NCI-H146 treated with DMSO at 0.1 percent for 48 hours (cell line): ENCODE results near the gene DENND1A.

Experiments
- DNase-seq: peaks from one replicate; lab custom pipeline; 2025; ENCODE audit not compliant: unreplicated experiment; lab: John Stamatoyannopoulos, UW

Gene DENND1A

DNA sequence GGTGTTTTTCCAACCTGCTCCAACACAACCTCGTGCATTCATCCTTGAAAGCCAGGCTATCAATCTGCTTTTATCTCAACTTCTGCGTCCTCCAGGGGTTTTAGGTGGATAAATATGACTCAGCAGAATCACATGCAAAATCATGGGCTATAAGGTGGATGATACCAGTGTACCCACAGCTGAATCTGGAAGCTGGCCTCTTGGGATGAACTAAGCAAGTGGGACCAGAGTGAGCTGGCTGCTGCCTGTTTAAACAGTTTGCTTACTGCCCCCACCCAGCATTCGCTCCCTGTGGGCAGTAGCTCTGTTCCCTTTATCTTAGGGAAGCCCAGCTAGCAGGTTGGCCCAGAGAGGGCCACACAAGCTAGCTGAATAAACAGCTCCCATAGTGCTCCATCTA lies 379.9 kb downstream of the DENND1A start:
- no peak for DNase-seq

- no peak for DNase-seq
Observed at GRCh38 chr9:123548741-123549545, 381.0 kb downstream of the DENND1A start.

DNA sequence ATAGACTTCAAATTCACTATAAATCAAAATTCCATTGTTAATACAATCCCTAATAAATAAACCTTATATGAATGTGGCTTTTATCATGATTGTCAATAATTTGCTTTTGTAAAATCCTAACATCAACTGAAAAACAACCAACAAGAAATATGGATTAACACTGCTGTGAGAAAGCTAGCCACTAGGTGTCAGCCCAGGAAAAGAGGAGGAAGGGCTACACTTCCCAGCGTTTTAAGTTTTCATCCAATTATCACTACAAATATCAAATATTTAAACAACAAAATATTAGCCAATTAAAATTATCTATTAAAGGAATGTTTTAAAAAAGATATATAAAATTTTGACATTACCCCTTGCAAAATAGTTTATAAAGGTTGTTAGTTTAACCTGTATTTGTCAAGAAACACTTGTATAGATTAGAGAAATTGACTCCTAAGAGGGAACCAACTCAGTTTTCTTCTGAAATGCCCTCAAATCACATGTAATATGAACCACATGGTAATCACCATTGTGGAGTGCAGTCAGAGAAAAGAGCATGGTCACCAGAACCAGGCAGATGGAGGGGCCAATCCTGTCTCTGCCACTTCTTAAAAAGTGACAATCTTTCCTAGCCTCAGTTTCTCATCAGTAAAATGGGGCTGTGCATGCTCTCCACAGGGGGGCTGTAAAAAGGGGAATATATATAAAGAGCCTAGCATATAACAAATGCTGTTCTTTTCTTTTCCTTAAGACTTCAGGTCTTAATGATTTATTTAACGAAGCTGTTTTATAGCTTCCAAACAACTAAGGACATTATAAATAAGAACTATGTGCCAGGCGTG lies 385.7 kb downstream of the DENND1A start:
- peak; percentile 21 for DNase-seq

DNA sequence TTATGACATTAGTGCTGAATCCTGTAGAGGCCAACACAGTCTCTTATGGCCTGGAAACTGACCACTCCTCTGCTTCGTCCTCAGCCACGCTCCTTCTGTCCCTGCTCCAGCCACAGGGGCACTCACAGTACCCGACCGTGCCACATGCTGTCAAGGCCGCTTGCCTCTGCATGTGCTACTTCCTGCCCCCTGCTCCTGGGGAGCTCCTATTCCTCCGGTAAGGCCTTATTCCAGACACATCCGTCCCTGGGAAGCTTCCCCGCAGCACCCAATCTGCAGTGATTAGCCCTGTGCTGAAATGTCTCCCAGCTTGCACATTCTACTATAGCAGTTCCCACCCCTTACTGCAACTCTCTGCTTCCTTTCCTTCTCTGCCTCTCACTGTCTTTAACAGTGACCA lies 386.4 kb downstream of the DENND1A start:
- no peak for DNase-seq

DNA sequence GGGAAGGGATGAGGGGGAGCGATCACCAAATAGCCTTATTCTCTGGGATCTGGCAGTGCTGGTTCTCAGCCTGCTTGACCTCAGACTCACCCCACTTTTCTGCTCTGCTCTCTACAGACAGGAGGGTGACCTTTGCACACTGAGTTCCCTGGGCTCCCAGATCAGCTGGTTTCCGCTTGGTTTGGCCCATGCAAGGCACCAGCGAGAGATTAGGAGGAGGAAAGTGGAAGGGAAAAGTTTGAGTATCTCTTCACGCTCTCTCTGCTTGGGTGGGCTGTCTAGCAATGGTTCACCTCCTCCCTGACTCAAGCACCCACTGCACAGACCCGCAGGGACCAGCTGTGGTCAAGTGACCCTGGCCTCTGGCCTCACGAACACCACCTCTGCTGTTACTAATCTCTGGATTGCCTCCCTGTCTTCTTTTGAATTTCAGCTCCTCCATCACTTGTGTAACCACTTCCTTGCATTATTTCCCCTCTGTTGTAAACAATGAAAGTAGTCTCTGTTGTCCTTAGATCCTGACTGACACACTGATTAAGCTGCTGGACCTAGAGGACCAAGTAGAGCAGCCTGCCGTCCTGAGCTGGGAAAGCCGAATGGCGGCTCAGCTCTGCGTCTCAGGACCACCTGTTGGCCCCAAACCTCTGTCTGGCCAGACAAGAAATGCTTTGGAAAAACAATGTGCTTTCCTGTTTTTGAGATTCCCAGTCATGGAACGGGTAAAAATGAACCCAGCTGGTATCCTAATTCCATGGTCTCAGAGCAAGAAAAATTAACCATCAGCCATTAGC lies 387.3 kb downstream of the DENND1A start:
- DNase-seq = no peak

DNA sequence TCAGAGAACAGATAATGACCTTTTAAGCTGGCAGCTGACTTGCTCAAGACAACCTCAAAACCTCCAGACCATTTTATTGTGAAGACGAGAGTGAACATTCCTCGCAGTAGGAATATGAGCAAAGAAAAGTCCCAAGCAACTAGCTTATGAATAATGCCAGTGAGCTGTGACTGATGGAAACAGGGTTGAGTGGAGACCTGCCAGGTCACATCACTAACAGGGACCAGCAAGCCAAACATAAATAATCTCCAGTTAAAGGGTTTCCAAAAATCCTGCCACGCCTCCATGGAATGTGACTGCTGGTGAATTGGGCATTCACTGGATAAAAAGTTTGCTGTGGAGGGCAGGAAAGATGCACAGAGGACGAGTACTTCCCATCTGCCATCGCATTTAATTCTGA lies 388.5 kb downstream of the DENND1A start:
- no peak for DNase-seq

DNA sequence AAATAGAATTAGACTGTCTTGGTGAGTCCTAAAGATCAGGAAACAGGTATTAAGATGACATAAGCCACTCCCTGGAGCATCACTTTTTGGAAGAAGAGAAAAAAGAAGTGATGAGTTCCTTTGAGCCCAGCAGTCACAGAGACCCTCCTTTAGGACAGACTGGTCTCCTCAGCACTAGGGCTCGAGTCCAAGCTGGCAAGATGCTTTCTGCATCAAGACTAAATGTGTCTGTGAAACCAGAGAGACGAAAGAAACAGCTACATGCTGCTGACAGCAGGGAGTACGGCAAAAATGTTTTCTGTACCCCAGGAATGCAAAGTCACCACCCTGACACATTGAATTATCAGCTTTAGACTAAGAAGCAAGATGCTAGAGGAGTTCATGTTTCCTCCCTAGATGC lies 389.5 kb downstream of the DENND1A start:
- no peak for DNase-seq

DNA sequence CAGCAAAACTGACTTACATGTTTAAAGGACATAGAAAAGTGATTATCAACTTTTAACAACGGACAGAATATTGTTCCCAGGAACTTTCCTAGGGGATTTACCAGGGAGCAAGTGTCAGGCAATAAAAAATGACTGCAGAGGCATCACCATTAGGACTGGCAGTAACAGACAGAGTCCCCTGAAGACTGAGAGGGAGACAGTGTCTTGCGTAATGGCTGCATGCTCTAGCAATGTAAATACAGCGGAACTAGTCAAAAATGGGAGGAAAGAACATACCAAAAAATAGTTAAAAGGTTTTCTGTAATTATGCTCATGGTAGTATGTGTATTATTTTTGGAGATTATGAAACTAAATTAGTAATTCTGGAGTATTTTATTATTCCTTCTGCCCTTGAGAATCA lies 392.1 kb downstream of the DENND1A start:
- no peak for DNase-seq

DNA sequence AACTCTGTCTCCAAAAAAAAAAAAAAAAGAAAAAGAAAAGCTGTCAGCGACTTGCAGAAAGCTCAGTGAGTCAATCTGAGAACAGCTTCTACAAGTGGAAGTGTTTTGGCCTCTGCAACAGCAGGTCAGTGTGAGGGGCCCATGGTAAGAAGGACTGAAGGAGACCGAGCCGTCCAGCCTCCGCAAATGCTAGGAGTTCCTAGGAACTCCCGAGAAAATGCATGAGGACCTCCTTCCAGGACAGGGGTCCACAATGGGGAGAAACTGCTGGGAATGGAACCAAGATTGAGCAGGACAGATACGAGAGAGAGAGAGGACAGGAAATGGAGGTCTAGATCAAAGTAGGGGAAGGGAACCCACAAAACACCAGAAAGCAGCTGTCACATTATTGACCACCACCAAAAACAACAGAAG lies 393.5 kb downstream of the DENND1A start:
- no peak for DNase-seq

DNA sequence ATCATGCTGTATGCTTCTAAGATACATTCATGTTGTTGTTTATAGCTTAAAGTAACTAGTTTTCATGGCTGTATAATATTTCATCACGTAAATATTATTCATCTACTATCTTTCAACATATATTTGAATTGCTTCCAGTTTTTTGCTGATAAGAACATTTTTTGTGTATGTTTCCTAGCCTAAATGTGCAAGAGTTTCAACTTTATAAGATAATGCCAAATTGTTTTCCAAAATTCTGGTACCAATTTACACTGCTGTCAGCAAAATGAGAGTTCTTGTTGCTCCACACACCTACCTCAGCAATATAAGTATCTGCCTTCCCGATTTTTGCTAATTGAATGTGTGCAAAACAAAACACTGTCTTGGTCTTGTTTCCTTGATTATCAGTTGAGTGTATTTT lies 395.6 kb downstream of the DENND1A start:
- DNase-seq = no peak

DNA sequence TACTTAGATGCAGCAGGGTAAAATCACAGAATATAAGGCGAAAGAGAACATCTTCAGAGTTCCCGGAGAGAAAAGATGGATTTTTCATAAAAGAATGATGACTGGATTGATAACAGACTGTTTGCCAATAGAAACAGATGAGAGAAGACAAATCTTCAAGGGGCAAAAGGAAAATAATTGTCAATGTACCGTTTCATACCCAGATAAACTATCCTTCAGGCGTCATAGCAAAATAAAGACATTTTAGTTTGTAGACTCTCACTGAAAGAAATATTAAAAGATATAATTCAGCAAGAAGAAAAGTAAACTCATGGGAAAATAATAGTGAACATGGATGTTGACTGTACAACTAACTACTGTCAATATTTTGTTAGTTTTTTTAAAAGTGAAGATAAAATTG lies 399.7 kb downstream of the DENND1A start:
- no peak for DNase-seq

DNA sequence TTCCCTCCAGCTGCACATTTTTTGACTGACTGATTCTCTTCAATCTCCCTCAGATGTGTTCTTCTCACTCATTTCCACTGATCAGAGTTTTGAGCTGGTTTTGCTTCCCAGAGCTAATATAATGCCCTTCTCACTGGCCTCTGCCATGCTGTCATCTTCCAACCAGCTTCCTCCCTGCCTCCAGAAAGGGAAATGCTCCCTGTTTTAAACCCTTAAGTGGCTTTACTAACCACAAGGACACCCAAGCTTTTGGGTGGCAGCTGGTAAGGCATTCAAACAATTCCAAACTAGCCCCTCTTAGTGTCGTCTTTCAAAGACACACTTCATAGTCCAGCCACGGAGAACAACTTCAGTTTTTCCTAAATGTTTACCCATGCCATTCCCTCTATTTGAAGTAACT lies 401.4 kb downstream of the DENND1A start:
- no peak for DNase-seq

DNA sequence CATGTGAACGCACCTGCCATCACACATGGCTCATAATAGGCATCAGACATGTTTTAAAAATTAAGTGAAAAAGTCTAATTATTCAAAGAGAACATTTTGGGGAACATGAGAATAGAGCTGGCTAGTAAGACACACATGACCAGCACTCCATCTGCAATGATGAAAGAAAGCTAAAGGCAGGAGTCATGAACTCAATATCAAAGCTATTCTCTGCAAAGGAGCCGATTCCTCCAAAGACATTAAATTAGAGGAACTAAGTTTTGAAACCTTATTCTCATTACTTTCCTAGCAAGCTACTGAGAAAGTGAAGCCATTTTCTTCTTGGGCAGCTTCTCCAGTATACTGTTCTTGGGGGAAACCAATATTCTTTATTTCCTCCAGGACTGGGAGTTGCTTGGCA lies 401.9 kb downstream of the DENND1A start:
- no peak for DNase-seq

DNA sequence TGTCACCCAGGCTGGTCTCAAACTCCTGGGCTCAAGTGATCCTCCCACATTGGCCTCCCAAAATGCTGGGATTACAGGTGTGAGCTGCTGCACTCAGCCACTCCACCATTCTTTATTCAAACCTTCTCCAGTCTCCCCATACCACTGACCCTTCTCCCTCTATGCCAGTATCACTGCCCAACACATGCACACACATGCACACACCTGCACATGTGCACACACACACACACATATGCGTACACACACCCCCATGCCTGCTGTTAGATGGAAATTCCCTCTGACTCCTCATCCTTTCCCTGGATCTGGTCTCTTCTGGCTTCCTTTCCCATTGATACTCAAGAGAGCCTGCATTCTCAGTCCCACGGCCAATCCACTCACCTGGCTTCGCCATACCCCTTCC lies 404.0 kb downstream of the DENND1A start:
- no peak for DNase-seq

- no peak for DNase-seq
Observed at GRCh38 chr9:123525424-123525823, 404.5 kb downstream of the DENND1A start.

GRCh38 chr9:123524866-123525265 lies 405.1 kb downstream of the DENND1A start:
- no peak for DNase-seq

DNA sequence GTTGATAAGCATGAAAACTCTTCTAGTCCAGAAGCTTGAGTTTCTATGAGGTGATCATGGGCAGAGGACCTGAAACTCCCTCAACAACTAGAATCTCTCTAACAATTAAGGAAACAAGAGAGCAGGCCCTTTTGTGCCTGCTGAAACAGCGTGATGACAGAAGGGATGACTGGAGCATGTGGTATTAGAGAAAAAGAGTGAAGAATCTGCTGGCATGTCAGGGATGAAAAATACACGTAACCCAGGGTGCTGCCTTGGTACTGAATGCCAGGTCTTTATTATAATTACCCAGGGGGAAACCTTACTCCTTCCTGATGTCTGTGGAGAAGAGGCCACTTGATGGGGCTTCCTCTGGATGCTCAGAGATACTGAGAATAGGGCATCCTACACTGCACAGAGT lies 406.1 kb downstream of the DENND1A start:
- no peak for DNase-seq

DNA sequence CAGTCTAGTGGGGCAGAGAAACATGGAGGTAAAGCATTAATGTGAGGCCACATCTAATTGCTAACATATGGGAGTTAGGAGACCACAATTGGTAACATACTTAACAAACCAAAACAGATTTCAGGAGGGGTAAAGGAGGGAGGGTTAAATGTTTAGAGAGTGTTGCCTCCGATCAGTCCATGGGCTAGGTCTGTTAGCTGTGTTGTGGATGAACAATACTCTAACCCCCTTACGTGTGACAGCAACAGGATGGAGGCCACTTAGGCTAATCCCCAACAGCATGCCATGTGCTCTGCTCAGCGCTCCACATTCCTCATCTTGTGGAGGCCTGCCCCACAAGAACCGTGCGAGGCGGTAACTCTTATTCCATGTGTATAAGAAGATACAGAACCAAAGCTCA lies 406.9 kb downstream of the DENND1A start:
- no peak for DNase-seq

DNA sequence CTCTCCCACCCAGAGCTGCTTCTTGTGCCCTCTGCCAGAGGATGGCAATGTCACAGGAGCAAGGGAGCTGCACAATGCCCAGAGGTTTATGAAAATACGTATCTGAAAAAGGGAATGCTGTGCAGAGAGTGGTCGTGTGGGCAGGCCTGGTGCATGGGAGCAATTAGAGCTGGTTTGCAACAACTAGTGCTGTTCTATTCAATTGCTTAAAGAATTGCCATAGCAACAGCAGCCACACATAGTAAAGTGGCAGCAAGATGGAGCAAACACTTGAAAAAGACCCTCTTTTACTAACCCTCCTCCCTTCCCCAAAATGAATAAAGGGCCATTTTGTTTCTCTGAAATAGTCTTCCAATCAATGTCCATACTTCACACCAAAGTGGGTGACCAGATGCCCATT lies 407.7 kb downstream of the DENND1A start:
- DNase-seq = no peak

- no peak for DNase-seq
Observed at GRCh38 chr9:123518338-123518737, 411.6 kb downstream of the DENND1A start.

DNA sequence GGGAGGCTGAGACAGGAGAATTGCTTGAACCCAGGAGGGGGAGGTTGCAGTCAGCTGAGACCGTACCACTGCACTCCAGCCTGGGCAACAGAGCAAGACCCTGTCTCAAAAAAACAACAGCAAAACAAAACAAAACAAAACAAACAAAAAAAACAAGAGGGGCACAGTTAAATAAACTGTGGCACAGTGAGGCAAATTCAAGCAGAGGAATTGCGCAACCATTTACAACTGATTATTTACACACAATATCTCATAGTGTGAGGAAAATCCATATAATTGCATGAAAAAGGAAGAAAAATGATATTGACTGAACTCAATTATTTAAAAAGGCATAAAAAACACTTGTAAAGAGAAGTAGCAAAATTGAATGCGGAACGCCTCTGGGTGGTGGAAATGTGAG lies 412.4 kb downstream of the DENND1A start:
- DNase-seq = no peak

GRCh38 chr9:123514766-123515165 lies 415.2 kb downstream of the DENND1A start:
- no peak for DNase-seq
